Smooth muscle cell (in vitro differentiated cells): ENCODE results near the gene CIZ1. TPM values are rescaled to one million over a fixed set of nuclear protein-coding genes. Genes with fewer than 3 reads are reported as not detected.

Experiments
- DNase-seq: peaks from one replicate; lab custom pipeline; 2025; ENCODE audit not compliant: unreplicated experiment; lab: John Stamatoyannopoulos, UW
- H2AFZ ChIP-seq: fragments of 200-600 bp; sonication (generic); 2 replicates; pipeline ENCODE4 v1.6.0; 2016; ENCODE audit warnings: antibody characterized with exemption, low read depth, mild to moderate bottlenecking
- H3F3A ChIP-seq: fragments of 200-600 bp; sonication (generic); 2 replicates; pipeline ENCODE4 v1.6.0; 2017; ENCODE audit warnings: antibody characterized with exemption, low read depth
- H3K27ac ChIP-seq: fragments of 200-600 bp; sonication (generic); 2 replicates; pipeline ENCODE4 v1.5.1; 2016; ENCODE audit warnings: low read depth, mild to moderate bottlenecking
- H3K27me3 ChIP-seq: fragments of 200-600 bp; sonication (generic); 2 replicates; pipeline ENCODE4 v1.6.1; 2016; ENCODE audit warnings: low read depth, mild to moderate bottlenecking
- H3K36me3 ChIP-seq: fragments of 200-600 bp; sonication (generic); 2 replicates; pipeline ENCODE4 v1.5.1; 2016; ENCODE audit warnings: low read depth
- H3K4me1 ChIP-seq: fragments of 200-600 bp; sonication (generic); 2 replicates; pipeline ENCODE4 v1.5.1; 2016; ENCODE audit warnings: low read depth
- H3K4me2 ChIP-seq: fragments of 200-600 bp; sonication (generic); 2 replicates; pipeline ENCODE4 v1.6.0; 2016; ENCODE audit warnings: mild to moderate bottlenecking
- H3K4me3 ChIP-seq: fragments of 200-600 bp; sonication (generic); 2 replicates; pipeline ENCODE4 v1.5.1; 2016; ENCODE audit warnings: mild to moderate bottlenecking
- H3K79me2 ChIP-seq: fragments of 200-600 bp; sonication (generic); 2 replicates; pipeline ENCODE4 v1.6.0; 2016; ENCODE audit warnings: low read depth, mild to moderate bottlenecking
- H3K9ac ChIP-seq: fragments of 200-600 bp; sonication (generic); 2 replicates; pipeline ENCODE4 v1.6.0; 2016; ENCODE audit warnings: low read depth
- H3K9me3 ChIP-seq: fragments of 200-600 bp; sonication (generic); replicated peaks from 2 replicates; pipeline ENCODE4 v1.5.1; 2016; ENCODE audit warnings: low read depth
- H4K20me1 ChIP-seq: fragments of 200-600 bp; sonication (generic); 2 replicates; pipeline ENCODE4 v1.6.0; 2016; ENCODE audit warnings: low read depth
- WGBS: methylation state at CpG from one replicate; pipeline ENCODE4 v1.1.7; 2016; ENCODE audit warnings: low lambda C conversion rate; 5-methylcytosine and 5-hydroxymethylcytosine counted together
- polyA plus RNA-seq: library from polyadenylated mRNA; unstranded; fragments of >200 nt; fragmentation: Nextera tagmentation; extraction: Ambion mirVana; gene quantifications from 2 replicates; pipeline ENCODE4 v1.2.1, GENCODE V29; 2016
- total RNA-seq: library from RNA; depleted of rRNA; stranded (reverse); fragments of >200 nt; gene quantifications from 2 replicates; pipeline ENCODE4 v1.2.3, GENCODE V29; 2014
- TF ChIP-seq, protein P1 (sequence below): fragments of 200-600 bp; sonication (generic); IDR thresholded peaks from 2 replicates; pipeline ENCODE4 v1.5.1; 2017; ENCODE audit warnings: borderline replicate concordance, mild to moderate bottlenecking, antibody characterized with exemption; ENCODE audit not compliant: insufficient read depth, poor library complexity, severe bottlenecking

Gene CIZ1
- total and polyA plus RNA-seq, 2 experiments from 2014 or later = 23.5 to 84.0 TPM

- Histone ChIP-seq H3K4me3 (no peak overlapping the region), H3K4me1 (no peaks in the 10 kb centered on the region), H3K27me3 (no peaks in the 10 kb centered on the region), H2AFZ (no peak overlapping the region), H3K27ac (no peak overlapping the region), H3F3A (no peaks in the 10 kb centered on the region), H3K79me2 (no peaks in the 10 kb centered on the region), H3K9ac (no peak overlapping the region), H3K9me3 (no peaks in the 10 kb centered on the region), H3K36me3 (no peaks in the 10 kb centered on the region), H4K20me1 (no peaks in the 10 kb centered on the region), H3K4me2 (peak overlapping the region; percentile 66)
- 20% methylated on average over 27 of the region's 27 CpGs for WGBS
- peak; percentile 91 for DNase-seq
- TF ChIP-seq, protein P1, sequence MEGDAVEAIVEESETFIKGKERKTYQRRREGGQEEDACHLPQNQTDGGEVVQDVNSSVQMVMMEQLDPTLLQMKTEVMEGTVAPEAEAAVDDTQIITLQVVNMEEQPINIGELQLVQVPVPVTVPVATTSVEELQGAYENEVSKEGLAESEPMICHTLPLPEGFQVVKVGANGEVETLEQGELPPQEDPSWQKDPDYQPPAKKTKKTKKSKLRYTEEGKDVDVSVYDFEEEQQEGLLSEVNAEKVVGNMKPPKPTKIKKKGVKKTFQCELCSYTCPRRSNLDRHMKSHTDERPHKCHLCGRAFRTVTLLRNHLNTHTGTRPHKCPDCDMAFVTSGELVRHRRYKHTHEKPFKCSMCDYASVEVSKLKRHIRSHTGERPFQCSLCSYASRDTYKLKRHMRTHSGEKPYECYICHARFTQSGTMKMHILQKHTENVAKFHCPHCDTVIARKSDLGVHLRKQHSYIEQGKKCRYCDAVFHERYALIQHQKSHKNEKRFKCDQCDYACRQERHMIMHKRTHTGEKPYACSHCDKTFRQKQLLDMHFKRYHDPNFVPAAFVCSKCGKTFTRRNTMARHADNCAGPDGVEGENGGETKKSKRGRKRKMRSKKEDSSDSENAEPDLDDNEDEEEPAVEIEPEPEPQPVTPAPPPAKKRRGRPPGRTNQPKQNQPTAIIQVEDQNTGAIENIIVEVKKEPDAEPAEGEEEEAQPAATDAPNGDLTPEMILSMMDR = peak; percentile 100
These were observed 73.5 kb downstream of the CIZ1 start for GRCh38 chr9:128117613-128118471.

DNA sequence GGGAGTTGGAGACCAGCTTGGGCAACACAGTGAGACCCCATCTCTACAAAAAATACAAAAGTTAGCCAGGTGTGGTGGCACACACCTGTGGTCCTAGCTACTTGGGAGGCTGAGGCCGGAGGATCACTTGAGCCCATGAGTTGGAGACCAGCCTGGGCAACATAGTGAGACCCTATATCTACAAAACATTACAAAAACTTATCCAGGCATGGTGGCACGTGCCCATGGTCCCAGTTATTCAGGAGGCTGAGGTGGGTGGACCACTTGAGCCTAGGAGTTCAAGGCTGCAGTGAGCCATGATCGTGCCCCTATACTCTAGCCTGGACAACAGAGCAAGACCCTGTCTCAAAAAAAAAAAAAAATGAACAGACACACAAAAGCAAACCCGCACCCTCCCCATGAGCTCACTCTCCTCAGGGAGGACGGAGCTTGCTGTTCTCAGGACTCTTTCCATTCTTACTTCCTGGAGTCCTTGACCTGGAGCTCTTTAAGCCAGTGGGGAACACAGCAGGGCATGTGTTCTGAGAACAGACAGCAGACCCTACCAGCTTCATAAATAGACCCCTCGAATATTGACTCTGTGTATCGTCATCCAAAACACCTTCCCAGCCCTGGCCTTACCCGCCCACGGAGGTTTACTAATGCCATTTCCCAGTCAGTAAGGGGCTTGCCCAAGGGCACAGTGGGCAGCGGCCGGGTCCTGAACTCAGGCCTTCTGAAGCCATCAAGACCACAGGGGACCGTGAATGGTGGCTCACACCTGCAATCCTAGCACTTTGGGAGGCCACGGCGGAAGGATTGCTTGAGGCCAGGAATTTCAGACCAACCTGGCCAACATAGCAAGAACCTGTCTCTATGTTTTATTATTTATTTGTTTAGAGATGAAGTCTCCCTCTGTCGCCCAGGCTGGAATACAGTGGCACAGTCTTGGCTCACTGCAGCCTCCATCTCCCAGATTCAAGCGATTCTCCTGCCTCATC lies 75.0 kb downstream of the CIZ1 start:
- Histone ChIP-seq H3K4me1 (no peaks in the 10 kb centered on the region), H3K79me2 (no peaks in the 10 kb centered on the region), H2AFZ (no peak overlapping the region), H3K4me3 (no peak overlapping the region), H3K27ac (no peak overlapping the region), H3K36me3 (no peaks in the 10 kb centered on the region), H4K20me1 (no peaks in the 10 kb centered on the region), H3K4me2 (no peak overlapping the region), H3K9ac (no peak overlapping the region), H3F3A (no peaks in the 10 kb centered on the region), H3K9me3 (no peaks in the 10 kb centered on the region), H3K27me3 (no peaks in the 10 kb centered on the region)
- DNase-seq = no peak
- 90% methylated on average over 16 of the region's 16 CpGs for WGBS
- TF ChIP-seq, protein P1 = no peak

Other genes starting within 250 kb of the CIZ1 start
- 9.2 and 21.2 TPM in 2 replicates for gene EEIG1, start 210.6 kb downstream of the CIZ1 start, total RNA-seq
- 18.1 and 19.4 TPM in 2 replicates for gene EEIG1, start 210.6 kb downstream of the CIZ1 start, polyA plus RNA-seq
- 3.8 and 5.2 TPM in 2 replicates for gene NAIF1, start 124.3 kb downstream of the CIZ1 start, total RNA-seq
- 6.7 and 8.9 TPM in 2 replicates for gene NAIF1, start 124.3 kb downstream of the CIZ1 start, polyA plus RNA-seq
- 15.7 and 20.6 TPM in 2 replicates for gene SLC25A25, start 123.3 kb downstream of the CIZ1 start, total RNA-seq
- gene SLC25A25, start 123.3 kb downstream of the CIZ1 start, polyA plus RNA-seq = 19.9 and 20.5 TPM in 2 replicates
- 20.7 and 31.5 TPM in 2 replicates for gene PTGES2, start 63.8 kb downstream of the CIZ1 start, total RNA-seq
- gene PTGES2, start 63.8 kb downstream of the CIZ1 start, polyA plus RNA-seq = 78.6 and 102 TPM in 2 replicates
- not detected in 2 replicates for gene LCN2, start 42.1 kb downstream of the CIZ1 start, total RNA-seq
- 0.38 TPM in 1 of 2 replicates, not detected in the other for gene LCN2, start 42.1 kb downstream of the CIZ1 start, polyA plus RNA-seq
- 209 and 229 TPM in 2 replicates for gene BBLN, start 31.3 kb downstream of the CIZ1 start, total RNA-seq
- 119 and 133 TPM in 2 replicates for gene BBLN, start 31.3 kb downstream of the CIZ1 start, polyA plus RNA-seq
- 25.3 and 29.7 TPM in 2 replicates for gene DNM1, start 11.8 kb upstream of the CIZ1 start, total RNA-seq
- 48.9 and 50.7 TPM in 2 replicates for gene DNM1, start 11.8 kb upstream of the CIZ1 start, polyA plus RNA-seq
- 99.5 and 101 TPM in 2 replicates for gene GOLGA2, start 84.4 kb upstream of the CIZ1 start, total RNA-seq
- 55.4 and 70.1 TPM in 2 replicates for gene GOLGA2, start 84.4 kb upstream of the CIZ1 start, polyA plus RNA-seq
- 41.0 and 47.1 TPM in 2 replicates for gene SWI5, start 84.7 kb upstream of the CIZ1 start, total RNA-seq
- 71.1 and 77.2 TPM in 2 replicates for gene SWI5, start 84.7 kb upstream of the CIZ1 start, polyA plus RNA-seq
- gene TRUB2, start 130.9 kb upstream of the CIZ1 start, total RNA-seq = 5.2 and 9.0 TPM in 2 replicates
- 25.1 and 33.2 TPM in 2 replicates for gene TRUB2, start 130.9 kb upstream of the CIZ1 start, polyA plus RNA-seq
- 16.7 and 23.5 TPM in 2 replicates for gene COQ4, start 131.3 kb upstream of the CIZ1 start, total RNA-seq
- 37.5 and 51.0 TPM in 2 replicates for gene COQ4, start 131.3 kb upstream of the CIZ1 start, polyA plus RNA-seq
- gene SLC27A4, start 149.0 kb upstream of the CIZ1 start, total RNA-seq = 6.1 and 10.4 TPM in 2 replicates
- gene SLC27A4, start 149.0 kb upstream of the CIZ1 start, polyA plus RNA-seq = 10.3 and 16.0 TPM in 2 replicates
- 27.1 and 27.3 TPM in 2 replicates for gene URM1, start 179.8 kb upstream of the CIZ1 start, total RNA-seq
- gene URM1, start 179.8 kb upstream of the CIZ1 start, polyA plus RNA-seq = 41.2 and 48.7 TPM in 2 replicates
- gene CERCAM, start 229.3 kb upstream of the CIZ1 start, total RNA-seq = 116 and 129 TPM in 2 replicates
- gene CERCAM, start 229.3 kb upstream of the CIZ1 start, polyA plus RNA-seq = 310 and 357 TPM in 2 replicates